Calu3 (cell line): ENCODE measurements around the gene SMARCA2. TPM values are rescaled to one million over a fixed set of nuclear protein-coding genes. Genes with fewer than 3 reads are reported as not detected.

Experiments
- BruUV-seq: library from RNA; stranded (reverse); fragments of 400-500 nt; replicated peaks from 2 replicates; lab custom pipeline; 2021; lab: Mats Ljungman, UMichigan
- CTCF ChIA-PET: fragments of 300-600 bp; sonication (Branson Sonifier 250); formaldehyde crosslinking; loops from one replicate; lab custom pipeline; 2022; ENCODE audit warnings: antibody characterized with exemption; lab: Charles Lee
- DNase-seq: peaks from one replicate; pipeline ENCODE4 v3.0.0; 2022
- H3K27ac Mint-ChIP-seq: one replicate; pipeline ENCODE4 v1.8.0; 2022; ENCODE audit warnings: mixed read lengths; ENCODE audit not compliant: unreplicated experiment
- H3K27me3 Mint-ChIP-seq: one replicate; pipeline ENCODE4 v1.8.0; 2022; ENCODE audit warnings: mixed read lengths; ENCODE audit not compliant: unreplicated experiment
- H3K36me3 Mint-ChIP-seq: one replicate; pipeline ENCODE4 v1.8.0; 2022; ENCODE audit warnings: mild to moderate bottlenecking, moderate library complexity, mixed read lengths; ENCODE audit not compliant: insufficient read depth, unreplicated experiment
- H3K4me1 Mint-ChIP-seq: one replicate; pipeline ENCODE4 v1.8.0; 2022; ENCODE audit warnings: mild to moderate bottlenecking, low read depth, mixed read lengths; ENCODE audit not compliant: unreplicated experiment
- H3K4me3 Mint-ChIP-seq: one replicate; pipeline ENCODE4 v1.8.0; 2022; ENCODE audit warnings: mild to moderate bottlenecking, low read depth, moderate library complexity, mixed read lengths; ENCODE audit not compliant: unreplicated experiment
- H3K9me3 Mint-ChIP-seq: one replicate; pipeline ENCODE4 v1.8.0; 2022; ENCODE audit warnings: low read depth, mixed read lengths; ENCODE audit not compliant: unreplicated experiment
- CTCF ChIP-seq: fragments of 200-600 bp; IDR thresholded peaks from one replicate; pipeline ENCODE4 v1.8.0; 2022; ENCODE audit warnings: antibody characterized with exemption; ENCODE audit not compliant: unreplicated experiment
- intact Hi-C: fragments of 100-400 bp; cut with micrococcal nuclease; formaldehyde crosslinking; loops from one replicate; pipeline ENCODE4 v1.10.0; 2022; ENCODE audit not compliant: unreplicated experiment
- total RNA-seq: library from RNA; stranded (reverse); gene quantifications from 2 replicates; pipeline ENCODE4 v1.2.3, GENCODE V29; 2022

The SMARCA2 gene
- total RNA-seq, 1 experiment from 2014 or later = 47.4 TPM

- Mint-ChIP-seq H3K4me1 (peaks cover 28% of the 10 kb centered on the region), H3K27ac (no peak overlapping the region), H3K27me3 (no peaks in the 10 kb centered on the region), H3K4me3 (no peak overlapping the region), H3K9me3 (no peaks in the 10 kb centered on the region), H3K36me3 (peaks cover 12% of the 10 kb centered on the region)
- intact Hi-C loops = loop anchor here (5.0 kb wide), 1 partner anchor 88 kb away; no protein-coding TSS in a partner anchor
- BruUV-seq = no TSS peak
- no peak for DNase-seq
- CTCF ChIA-PET = no interaction called here
- no peak for TF ChIP-seq CTCF
Observed at GRCh38 chr9:2154731-2155130, 139.6 kb downstream of the SMARCA2 start.

- no peak overlapping the region for H3K27ac Mint-ChIP-seq
Observed at GRCh38 chr9:2155966-2156365, 140.8 kb downstream of the SMARCA2 start.

GRCh38 chr9:2157277-2158110, 142.3 kb downstream of the SMARCA2 start:
- H3K27ac Mint-ChIP-seq = peak overlapping the region; percentile 88
- no peaks in the 10 kb centered on the region for H3K27me3 Mint-ChIP-seq
- CTCF ChIA-PET = interaction anchor here (0.7 to 0.9 kb wide), 2 partner anchors 23 to 125 kb away, joined by 3 to 5 read pairs; no protein-coding TSS in a partner anchor
- peak overlapping the region; percentile 70 for H3K4me3 Mint-ChIP-seq
- BruUV-seq = no TSS peak
- peaks cover 12% of the 10 kb centered on the region for H3K36me3 Mint-ChIP-seq
- no peaks in the 10 kb centered on the region for H3K9me3 Mint-ChIP-seq
- peaks cover 28% of the 10 kb centered on the region for H3K4me1 Mint-ChIP-seq
- peak; percentile 14 for DNase-seq
- TF ChIP-seq CTCF = no peak
- intact Hi-C loops = loop anchor here (5.0 kb wide), 1 partner anchor 85 kb away; no protein-coding TSS in a partner anchor

More at GRCh38 chr9:2155966-2156365, 140.8 kb downstream of the SMARCA2 start:
- Mint-ChIP-seq H3K9me3 (no peaks in the 10 kb centered on the region), H3K27me3 (no peaks in the 10 kb centered on the region), H3K4me1 (peaks cover 28% of the 10 kb centered on the region), H3K4me3 (no peak overlapping the region), H3K36me3 (peaks cover 12% of the 10 kb centered on the region)
- BruUV-seq = no TSS peak
- no peak for TF ChIP-seq CTCF
- no peak for DNase-seq
- CTCF ChIA-PET = no interaction called here
- intact Hi-C loops = loop anchor here (5.0 kb wide), 1 partner anchor 86 kb away; no protein-coding TSS in a partner anchor

GRCh38 chr9:2158111-2158610, 143.0 kb downstream of the SMARCA2 start:
- intact Hi-C loops = loop anchor here (5.0 kb wide), 1 partner anchor 84 kb away; no protein-coding TSS in a partner anchor
- H3K27ac Mint-ChIP-seq = peak overlapping the region; percentile 88
- no peaks in the 10 kb centered on the region for H3K9me3 Mint-ChIP-seq
- peak; percentile 20 for DNase-seq
- H3K4me1 Mint-ChIP-seq = peaks cover 28% of the 10 kb centered on the region
- CTCF ChIA-PET = interaction anchor here (0.7 to 0.9 kb wide), 2 partner anchors 23 to 125 kb away, joined by 3 to 5 read pairs; no protein-coding TSS in a partner anchor
- peaks cover 12% of the 10 kb centered on the region for H3K36me3 Mint-ChIP-seq
- no TSS peak for BruUV-seq
- peak overlapping the region; percentile 70 for H3K4me3 Mint-ChIP-seq
- no peak for TF ChIP-seq CTCF
- no peaks in the 10 kb centered on the region for H3K27me3 Mint-ChIP-seq
